ENCODE data around the gene XIAP.

- TF ChIP-seq EP300 (IDR thresholded peaks at IDR 0.05) (no peak), POLR2AphosphoS5 (IDR thresholded peaks at IDR 0.05) (no peak), CTCF (IDR thresholded peaks at IDR 0.05) (no peak), POLR2A (IDR thresholded peaks at IDR 0.05; ENCODE audit: low read depth) (no peak)
Measured at GRCh38 chrX:123835661-123836371, 24.0 kb upstream of the XIAP start.

Measured in esophagus muscularis mucosa (tissue), 4 donors.